NCI-H446 (cell line): Measurements from ENCODE around the gene SLC43A2.

Source experiments
- DNase-seq, 2 experiments: peaks; one replicate each; lab custom pipeline; 2025; lab: John Stamatoyannopoulos, UW

Gene SLC43A2

GRCh38 chr17:1643999-1644492 lies 15.4 kb upstream of the SLC43A2 start:
- DNase-seq: no peak

GRCh38 chr17:1643293-1643998 lies 14.8 kb upstream of the SLC43A2 start:
- no peak for DNase-seq

- DNase-seq: no peak
These were observed 12.4 kb upstream of the SLC43A2 start for GRCh38 chr17:1641065-1641403.

GRCh38 chr17:1640329-1641064 lies 11.9 kb upstream of the SLC43A2 start:
- no peak for DNase-seq

DNA sequence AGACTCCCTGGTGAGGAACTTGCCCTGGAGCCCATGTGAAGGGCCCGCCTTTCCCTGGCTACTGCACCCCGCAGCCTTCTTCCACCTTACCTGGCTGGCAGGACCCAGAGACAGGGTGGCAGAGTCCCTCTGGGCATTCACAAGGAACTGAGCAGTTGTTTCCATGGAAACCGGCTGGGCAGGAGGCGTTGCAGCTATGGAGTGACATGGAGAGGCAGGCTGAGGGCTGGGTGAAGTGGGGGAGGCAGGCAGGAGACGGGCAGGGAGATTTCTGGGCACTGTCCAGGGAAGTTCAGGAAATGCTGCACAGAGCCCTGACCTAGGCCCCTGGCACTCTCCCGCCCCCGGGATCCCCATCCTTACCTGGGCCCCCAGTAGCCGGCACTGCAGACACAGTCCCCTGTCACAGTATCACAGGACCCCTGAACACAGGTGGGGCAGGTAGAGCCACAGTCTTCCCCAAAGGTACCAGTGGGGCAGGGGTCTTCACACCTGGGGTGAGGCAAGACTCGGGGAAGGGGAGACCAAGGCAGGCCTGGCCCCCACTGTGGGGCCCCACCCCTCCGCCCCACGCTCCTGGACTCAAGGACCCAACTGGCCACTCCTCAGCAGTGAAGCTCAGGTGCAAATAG lies 11.0 kb upstream of the SLC43A2 start:
- DNase-seq: no peak

DNA sequence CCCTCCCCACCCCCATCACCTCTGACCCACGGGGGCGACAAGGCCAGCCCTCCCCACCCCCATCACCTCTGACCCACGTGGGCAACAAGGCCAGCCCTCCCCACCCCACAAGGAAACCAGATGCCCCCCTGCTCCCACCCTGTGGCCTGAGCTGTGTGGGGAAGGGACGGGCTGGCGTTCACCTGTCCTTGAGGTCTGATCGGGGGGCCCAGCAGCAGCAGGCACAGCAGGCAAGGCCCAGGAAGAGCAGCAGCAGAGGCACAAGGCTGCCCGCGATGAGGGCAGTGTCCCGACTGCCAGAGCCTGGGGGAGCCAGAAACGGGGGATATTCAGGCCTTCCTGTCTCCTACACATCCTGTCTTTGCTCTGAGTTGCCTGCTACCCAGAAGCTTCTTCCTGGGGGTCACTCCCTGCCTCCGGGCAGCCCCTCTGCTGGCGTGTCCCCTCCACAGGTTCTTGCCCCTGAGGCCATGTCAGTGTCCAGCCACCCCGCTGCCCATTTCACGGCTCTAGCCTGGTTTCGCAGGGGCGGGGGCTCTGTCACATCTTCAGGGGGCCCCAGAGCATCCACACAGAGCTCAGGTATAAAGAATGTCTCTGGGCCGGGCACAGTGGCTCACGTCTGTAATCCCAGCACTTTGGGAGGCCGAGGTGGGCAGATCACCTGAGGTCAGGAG lies 10.1 kb upstream of the SLC43A2 start:
- DNase-seq: no peak

DNA sequence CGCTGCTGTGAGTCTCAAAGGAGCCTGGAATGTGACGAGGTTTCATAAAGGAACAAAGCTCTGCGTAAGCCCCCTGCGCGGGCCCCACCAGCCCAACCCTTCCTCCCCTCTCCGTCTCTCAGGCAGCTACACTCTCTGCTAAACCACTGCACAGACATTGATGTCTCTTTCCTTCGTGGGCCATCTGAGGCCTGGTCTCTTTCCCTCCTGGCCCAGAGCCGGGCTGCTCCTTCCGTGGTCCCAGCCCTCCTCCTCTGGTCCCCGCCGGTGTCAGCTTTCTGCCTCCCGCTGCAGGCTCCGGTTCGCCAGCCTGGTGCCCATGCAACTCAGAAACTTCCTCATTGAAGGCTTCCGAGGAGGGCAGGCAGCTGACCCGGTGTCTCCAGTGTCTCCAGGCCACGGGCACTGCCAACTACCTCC lies 9.5 kb upstream of the SLC43A2 start:
- DNase-seq: no peak

- DNase-seq: no peak
These were observed 8.2 kb upstream of the SLC43A2 start for GRCh38 chr17:1636732-1637285.

GRCh38 chr17:1635675-1636465 lies 7.2 kb upstream of the SLC43A2 start:
- no peak for DNase-seq

- no peak for DNase-seq
These were observed 6.4 kb upstream of the SLC43A2 start for GRCh38 chr17:1634841-1635650.

GRCh38 chr17:1630662-1631061 lies 2.0 kb upstream of the SLC43A2 start:
- DNase-seq: no peak

GRCh38 chr17:1629504-1630310 lies 1.1 kb upstream of the SLC43A2 start:
- no peak for DNase-seq

DNA sequence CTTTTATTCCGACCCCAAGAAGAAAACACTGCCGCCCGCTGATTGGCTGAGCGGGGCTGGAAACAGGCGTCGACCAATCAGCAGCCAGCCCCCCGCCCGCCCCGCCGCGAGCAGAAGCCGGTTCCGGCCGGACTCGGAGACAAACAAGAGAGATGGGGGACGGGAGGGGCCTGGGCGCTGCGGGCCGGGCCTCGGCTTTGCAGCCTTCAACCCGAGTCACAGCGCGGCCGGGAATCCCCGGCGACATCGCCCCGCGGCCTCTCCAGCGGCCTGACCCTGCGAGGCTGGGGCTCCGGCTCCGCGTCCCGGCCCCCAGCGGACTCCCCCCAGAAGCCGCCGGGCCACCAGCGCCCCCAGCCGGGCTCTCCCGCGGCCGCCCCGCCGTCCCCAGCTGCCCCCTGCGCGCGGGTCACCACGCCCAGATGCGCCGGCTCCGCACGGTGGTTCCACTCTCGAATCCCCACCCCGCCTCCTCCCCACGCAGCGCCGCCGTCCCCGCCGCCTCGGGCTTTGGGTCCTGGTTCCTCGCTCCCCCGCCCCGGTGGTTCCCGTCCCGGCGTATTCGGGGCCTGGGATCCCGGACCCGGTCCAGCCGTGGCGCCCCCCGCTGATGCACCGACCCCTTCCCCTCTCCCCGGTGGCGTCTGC lies 346 bp upstream of the SLC43A2 start:
- DNase-seq: peak; percentile 70 to 91

- DNase-seq: no peak
These were observed 1.3 kb downstream of the SLC43A2 start for GRCh38 chr17:1627182-1627981.

- no peak for DNase-seq
These were observed 2.3 kb downstream of the SLC43A2 start for GRCh38 chr17:1626333-1626732.

DNA sequence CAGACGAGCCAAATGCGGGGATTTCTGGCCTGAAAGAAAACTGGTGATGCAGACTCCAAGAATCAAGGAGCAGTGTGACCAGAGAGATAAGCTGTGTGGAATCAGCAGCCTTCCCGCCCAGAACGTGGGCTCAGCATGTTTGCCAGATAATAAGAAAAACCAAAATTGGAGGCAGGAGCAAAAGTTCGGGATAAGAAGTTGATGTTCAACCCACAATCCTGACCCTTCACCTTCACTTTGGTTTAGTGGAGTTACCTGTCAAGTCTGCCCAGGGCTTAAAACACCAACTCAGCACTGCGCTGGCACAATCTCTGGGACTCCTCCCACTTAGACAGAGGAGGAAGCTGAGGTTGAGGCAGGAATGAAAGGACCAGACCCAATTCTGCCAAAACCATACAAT lies 3.1 kb downstream of the SLC43A2 start:
- DNase-seq: no peak

- no peak for DNase-seq
These were observed 3.6 kb downstream of the SLC43A2 start for GRCh38 chr17:1625053-1625452.

- DNase-seq: no peak
These were observed 4.0 kb downstream of the SLC43A2 start for GRCh38 chr17:1624650-1625049.
